ENCODE measurements around the gene ZNF277.

ZNF277 gene

GRCh38 chr7:112190120-112190519 lies 16.4 kb upstream of the ZNF277 start:
- Histone ChIP-seq H3K4me3 (IDR thresholded peaks at IDR 0.05; ENCODE audit: insufficient read depth, low read depth, low read length) (no peak overlapping the region), H3K79me2 (ENCODE audit: insufficient read depth, low read depth) (no peaks in the 10 kb centered on the region), H3K4me1 (ENCODE audit: low read depth, poor library complexity, severe bottlenecking) (peaks cover 8% of the 10 kb centered on the region)

GRCh38 chr7:112192236-112193154 lies 14.0 kb upstream of the ZNF277 start:
- Histone ChIP-seq H3K27ac (no peak overlapping the region), H3K4me2 (no peak overlapping the region), H2AFZ (ENCODE audit: low read depth) (no peak overlapping the region), H3K4me3 (IDR thresholded peaks at IDR 0.05; ENCODE audit: insufficient read depth, low read depth, low read length) (no peak overlapping the region), H3K4me1 (ENCODE audit: low read depth, poor library complexity, severe bottlenecking) (no peaks in the 10 kb centered on the region), H3K9ac (no peak overlapping the region), H3K27me3 (ENCODE audit: insufficient read depth, low read depth) (no peaks in the 10 kb centered on the region), H3K79me2 (ENCODE audit: insufficient read depth, low read depth) (no peaks in the 10 kb centered on the region), H4K20me1 (ENCODE audit: insufficient read depth) (no peaks in the 10 kb centered on the region), H3K36me3 (ENCODE audit: insufficient read depth) (no peaks in the 10 kb centered on the region)
- no peak for TF ChIP-seq CTCF (conservative IDR thresholded peaks at IDR 0.05; ENCODE audit: low read depth, low read length)

More at GRCh38 chr7:112190120-112190519, 16.4 kb upstream of the ZNF277 start:
- Histone ChIP-seq H3K9ac (no peak overlapping the region), H4K20me1 (ENCODE audit: insufficient read depth) (no peaks in the 10 kb centered on the region), H2AFZ (ENCODE audit: low read depth) (no peak overlapping the region), H3K27me3 (ENCODE audit: insufficient read depth, low read depth) (no peaks in the 10 kb centered on the region), H3K36me3 (ENCODE audit: insufficient read depth) (no peaks in the 10 kb centered on the region), H3K4me2 (no peak overlapping the region), H3K27ac (no peak overlapping the region)
- no peak for TF ChIP-seq CTCF (conservative IDR thresholded peaks at IDR 0.05; ENCODE audit: low read depth, low read length)

- H3K4me3 ChIP-seq (IDR thresholded peaks at IDR 0.05; ENCODE audit: insufficient read depth, low read depth, low read length): no peak overlapping the region
- H3K27ac ChIP-seq: no peak overlapping the region
- no peak overlapping the region for H3K9ac ChIP-seq
- H3K27me3 ChIP-seq (ENCODE audit: insufficient read depth, low read depth): no peaks in the 10 kb centered on the region
- TF ChIP-seq CTCF (conservative IDR thresholded peaks at IDR 0.05; ENCODE audit: low read depth, low read length): no peak
- H3K36me3 ChIP-seq (ENCODE audit: insufficient read depth): no peaks in the 10 kb centered on the region
- no peak overlapping the region for H3K4me2 ChIP-seq
- no peaks in the 10 kb centered on the region for H4K20me1 ChIP-seq (ENCODE audit: insufficient read depth)
- H3K4me1 ChIP-seq (ENCODE audit: low read depth, poor library complexity, severe bottlenecking): no peaks in the 10 kb centered on the region
- H2AFZ ChIP-seq (ENCODE audit: low read depth): no peak overlapping the region
- H3K79me2 ChIP-seq (ENCODE audit: insufficient read depth, low read depth): no peaks in the 10 kb centered on the region
Measured at GRCh38 chr7:112193915-112194502, 12.5 kb upstream of the ZNF277 start.

GRCh38 chr7:112195717-112196116 lies 10.8 kb upstream of the ZNF277 start:
- no peak overlapping the region for H3K4me2 ChIP-seq
- no peak overlapping the region for H2AFZ ChIP-seq (ENCODE audit: low read depth)
- no peaks in the 10 kb centered on the region for H4K20me1 ChIP-seq (ENCODE audit: insufficient read depth)
- no peaks in the 10 kb centered on the region for H3K36me3 ChIP-seq (ENCODE audit: insufficient read depth)
- H3K79me2 ChIP-seq (ENCODE audit: insufficient read depth, low read depth): no peaks in the 10 kb centered on the region
- H3K27me3 ChIP-seq (ENCODE audit: insufficient read depth, low read depth): no peaks in the 10 kb centered on the region
- no peak for TF ChIP-seq CTCF (conservative IDR thresholded peaks at IDR 0.05; ENCODE audit: low read depth, low read length)
- H3K4me1 ChIP-seq (ENCODE audit: low read depth, poor library complexity, severe bottlenecking): no peaks in the 10 kb centered on the region
- H3K27ac ChIP-seq: no peak overlapping the region
- H3K9ac ChIP-seq: no peak overlapping the region
- no peak overlapping the region for H3K4me3 ChIP-seq (IDR thresholded peaks at IDR 0.05; ENCODE audit: insufficient read depth, low read depth, low read length)

Data from KMS-11 (cell line).